NT2/D1 (cell line): Measurements from ENCODE around the gene ALOXE3.

Experiments used
- YY1 ChIP-seq: IDR thresholded peaks from 2 replicates; pipeline ENCODE4 v1.6.1; 2011; ENCODE audit not compliant: insufficient read length, insufficient read depth
- ZNF274 ChIP-seq: IDR thresholded peaks from 2 replicates; pipeline ENCODE4 v1.6.1; 2011; ENCODE audit warnings: mild to moderate bottlenecking, low read depth, low read length

DNA sequence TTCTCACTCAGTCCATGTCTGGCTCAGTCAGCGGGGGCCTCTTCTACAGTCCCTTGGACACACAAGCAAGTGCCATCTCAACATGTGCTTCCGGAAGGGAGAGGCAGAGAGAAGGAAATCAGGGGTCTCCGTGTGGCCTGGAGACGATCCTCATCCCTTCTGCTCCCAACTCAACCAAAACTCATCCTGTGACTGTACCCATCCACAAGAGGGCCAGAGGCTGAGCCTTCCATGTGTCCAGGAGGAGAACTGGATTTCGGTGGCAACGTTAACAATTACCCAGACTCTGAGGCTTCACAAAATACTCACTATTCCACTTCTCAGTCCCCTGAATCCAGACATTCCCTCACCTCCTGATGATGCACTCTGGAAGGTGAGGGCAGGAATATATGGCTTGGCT, 23.0 kb downstream of the ALOXE3 start:
- TF ChIP-seq ZNF274 (no peak), YY1 (no peak)
